ENCODE results near the gene KCNJ5.
"Not testable (repeated sequence)": the region's sequence is repeated elsewhere in the genome, so short reads cannot be mapped to it uniquely, and the experiment has no call there.

The KCNJ5 gene

DNA sequence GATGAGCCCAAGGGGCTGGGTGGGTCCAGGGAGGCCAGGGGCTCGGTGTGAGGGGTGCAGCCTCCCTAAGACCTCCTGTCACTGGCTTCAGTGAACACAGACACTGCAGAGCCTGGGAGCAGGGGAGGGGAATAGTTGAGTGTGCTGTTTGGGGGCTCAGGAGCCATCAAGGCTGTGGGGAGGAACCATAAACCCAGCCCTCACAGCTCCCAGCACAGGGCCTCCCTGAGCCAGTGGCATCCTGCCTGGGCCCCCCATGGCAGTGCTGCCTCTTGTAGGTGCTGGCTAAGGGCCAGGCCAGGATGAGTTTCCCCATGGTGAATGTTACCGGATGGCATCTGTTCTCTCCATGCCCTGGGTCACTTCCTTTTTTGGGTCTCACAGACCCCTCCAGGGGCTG lies 25.5 kb downstream of the KCNJ5 start:
- no peak for DNase-seq (ENCODE audit: low read depth in 1 of 2, low spot score in 1 of 2)
- TF ChIP-seq POLR2AphosphoS5 (IDR thresholded peaks at IDR 0.05; ENCODE audit: low read depth) (no peak), GABPA (IDR thresholded peaks at IDR 0.05; ENCODE audit: low read depth) (no peak), CTCF (IDR thresholded peaks at IDR 0.05; ENCODE audit: insufficient read depth, low read length) (no peak), SPI1 (IDR thresholded peaks at IDR 0.05; ENCODE audit: borderline replicate concordance, low read depth) (no peak)
- TF ChIP-seq, protein P1, sequence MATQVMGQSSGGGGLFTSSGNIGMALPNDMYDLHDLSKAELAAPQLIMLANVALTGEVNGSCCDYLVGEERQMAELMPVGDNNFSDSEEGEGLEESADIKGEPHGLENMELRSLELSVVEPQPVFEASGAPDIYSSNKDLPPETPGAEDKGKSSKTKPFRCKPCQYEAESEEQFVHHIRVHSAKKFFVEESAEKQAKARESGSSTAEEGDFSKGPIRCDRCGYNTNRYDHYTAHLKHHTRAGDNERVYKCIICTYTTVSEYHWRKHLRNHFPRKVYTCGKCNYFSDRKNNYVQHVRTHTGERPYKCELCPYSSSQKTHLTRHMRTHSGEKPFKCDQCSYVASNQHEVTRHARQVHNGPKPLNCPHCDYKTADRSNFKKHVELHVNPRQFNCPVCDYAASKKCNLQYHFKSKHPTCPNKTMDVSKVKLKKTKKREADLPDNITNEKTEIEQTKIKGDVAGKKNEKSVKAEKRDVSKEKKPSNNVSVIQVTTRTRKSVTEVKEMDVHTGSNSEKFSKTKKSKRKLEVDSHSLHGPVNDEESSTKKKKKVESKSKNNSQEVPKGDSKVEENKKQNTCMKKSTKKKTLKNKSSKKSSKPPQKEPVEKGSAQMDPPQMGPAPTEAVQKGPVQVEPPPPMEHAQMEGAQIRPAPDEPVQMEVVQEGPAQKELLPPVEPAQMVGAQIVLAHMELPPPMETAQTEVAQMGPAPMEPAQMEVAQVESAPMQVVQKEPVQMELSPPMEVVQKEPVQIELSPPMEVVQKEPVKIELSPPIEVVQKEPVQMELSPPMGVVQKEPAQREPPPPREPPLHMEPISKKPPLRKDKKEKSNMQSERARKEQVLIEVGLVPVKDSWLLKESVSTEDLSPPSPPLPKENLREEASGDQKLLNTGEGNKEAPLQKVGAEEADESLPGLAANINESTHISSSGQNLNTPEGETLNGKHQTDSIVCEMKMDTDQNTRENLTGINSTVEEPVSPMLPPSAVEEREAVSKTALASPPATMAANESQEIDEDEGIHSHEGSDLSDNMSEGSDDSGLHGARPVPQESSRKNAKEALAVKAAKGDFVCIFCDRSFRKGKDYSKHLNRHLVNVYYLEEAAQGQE (IDR thresholded peaks at IDR 0.05; ENCODE audit: insufficient replicate concordance, low read depth) = no peak
- Histone ChIP-seq H3K27ac (replicated peaks) (no peak overlapping the region), H3K27me3 (ENCODE audit: insufficient read depth, poor library complexity, severe bottlenecking) (no peaks in the 10 kb centered on the region), H3K4me3 (replicated peaks; ENCODE audit: insufficient read depth, low read length) (no peak overlapping the region)

DNA sequence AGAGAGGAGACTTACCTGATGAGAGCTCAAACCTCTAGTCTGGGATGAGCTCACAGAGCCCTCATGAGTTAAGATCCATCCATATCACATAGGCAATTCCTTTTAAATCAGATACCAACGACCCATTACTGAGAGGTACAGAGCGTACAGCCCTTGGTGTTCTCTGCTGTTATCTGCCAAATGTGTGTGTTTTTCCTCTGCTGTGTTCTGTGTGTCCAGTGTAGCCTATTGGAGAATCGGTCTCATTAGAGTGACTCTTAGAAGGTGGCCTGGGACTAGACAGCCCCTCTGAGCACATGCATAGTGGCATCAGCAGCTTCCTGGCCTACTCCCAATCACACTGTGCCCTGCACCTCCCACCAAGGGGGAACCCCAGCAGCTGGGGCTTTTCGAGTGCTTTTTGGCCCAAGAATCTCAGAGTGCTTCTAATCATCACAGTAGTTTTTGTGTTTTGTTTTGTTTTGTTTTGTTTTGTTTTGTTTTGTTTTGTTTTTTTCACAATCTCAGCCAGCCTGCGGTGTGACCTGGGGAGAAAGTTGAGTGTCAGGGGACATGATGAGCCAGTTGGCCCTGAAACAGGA lies 26.1 kb downstream of the KCNJ5 start:
- TF ChIP-seq CTCF (IDR thresholded peaks at IDR 0.05; ENCODE audit: insufficient read depth, low read length) (no peak), SPI1 (IDR thresholded peaks at IDR 0.05; ENCODE audit: borderline replicate concordance, low read depth) (no peak), POLR2AphosphoS5 (IDR thresholded peaks at IDR 0.05; ENCODE audit: low read depth) (no peak), GABPA (IDR thresholded peaks at IDR 0.05; ENCODE audit: low read depth) (no peak)
- TF ChIP-seq, protein P1 (IDR thresholded peaks at IDR 0.05; ENCODE audit: insufficient replicate concordance, low read depth) = no peak
- H3K27me3 ChIP-seq (ENCODE audit: insufficient read depth, poor library complexity, severe bottlenecking) = no peaks in the 10 kb centered on the region
- DNase-seq (ENCODE audit: low read depth in 1 of 2, low spot score in 1 of 2) = no peak
- no peak overlapping the region for H3K4me3 ChIP-seq (replicated peaks; ENCODE audit: insufficient read depth, low read length)
- H3K27ac ChIP-seq (replicated peaks) = no peak overlapping the region

DNA sequence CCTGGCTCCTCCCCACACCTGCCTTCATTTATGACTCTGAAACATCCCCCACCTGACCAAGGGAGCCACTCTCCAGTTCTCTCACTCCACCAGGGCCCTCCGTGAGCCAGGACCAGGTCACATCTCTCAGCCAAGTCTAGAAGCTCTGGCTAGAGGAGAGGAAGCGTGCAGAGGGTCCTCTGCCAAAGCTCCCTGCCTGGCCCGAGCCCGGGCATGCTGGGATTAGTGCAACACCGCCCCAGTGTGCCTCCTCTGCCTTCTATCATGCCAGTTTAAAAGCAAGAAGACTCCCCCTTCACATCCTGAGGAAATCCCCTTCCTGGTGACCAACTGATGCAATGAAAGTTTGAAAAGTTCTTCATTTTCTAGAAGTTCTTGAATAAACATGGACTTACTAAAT lies 28.1 kb downstream of the KCNJ5 start:
- H3K27me3 ChIP-seq (ENCODE audit: insufficient read depth, poor library complexity, severe bottlenecking) = no peaks in the 10 kb centered on the region
- DNase-seq (ENCODE audit: low read depth in 1 of 2, low spot score in 1 of 2) = no peak
- TF ChIP-seq SPI1 (IDR thresholded peaks at IDR 0.05; ENCODE audit: borderline replicate concordance, low read depth) (no peak), GABPA (IDR thresholded peaks at IDR 0.05; ENCODE audit: low read depth) (no peak), POLR2AphosphoS5 (IDR thresholded peaks at IDR 0.05; ENCODE audit: low read depth) (no peak), CTCF (IDR thresholded peaks at IDR 0.05; ENCODE audit: insufficient read depth, low read length) (no peak)
- TF ChIP-seq, protein P1 (IDR thresholded peaks at IDR 0.05; ENCODE audit: insufficient replicate concordance, low read depth) = no peak
- no peak overlapping the region for H3K4me3 ChIP-seq (replicated peaks; ENCODE audit: insufficient read depth, low read length)
- H3K27ac ChIP-seq (replicated peaks) = no peak overlapping the region

- not testable (repeated sequence) for H3K27ac ChIP-seq (replicated peaks); DNase-seq (ENCODE audit: low read depth in 1 of 2, low spot score in 1 of 2); H3K27me3 ChIP-seq (ENCODE audit: insufficient read depth, poor library complexity, severe bottlenecking); H3K4me3 ChIP-seq (replicated peaks; ENCODE audit: insufficient read depth, low read length)
These were observed 28.5 kb downstream of the KCNJ5 start for GRCh38 chr11:128919635-128920034.

Data from HL-60 (cell line).